Cardiac muscle cell (in vitro differentiated cells and primary cell): Measurements from ENCODE around the gene SDR42E2. TPM values are rescaled to one million over a fixed set of nuclear protein-coding genes. Genes with fewer than 3 reads are reported as not detected.
A peak's percentile ranks its signal among the peaks of the same experiment; 100 is the strongest.

Experiments used
- DNase-seq, 2 donors: peaks; one replicate each; pipeline versions ENCODE4 v3.0.0 to v3.0.0-alpha.2; 2010 to 2017; ENCODE audit warnings: low read depth in 1 of 2, low spot score in 1 of 2
- H3K27ac ChIP-seq: fragments of 200-600 bp; sonication (generic); 2 replicates; pipeline ENCODE4 v1.5.1; 2016
- H3K27me3 ChIP-seq: fragments of 200-600 bp; sonication (generic); 2 replicates; pipeline ENCODE4 v1.6.0; 2016; ENCODE audit warnings: control low read depth
- H3K36me3 ChIP-seq: fragments of 200-600 bp; sonication (generic); 2 replicates; pipeline ENCODE4 v1.5.1; 2016; ENCODE audit warnings: control low read depth
- H3K4me1 ChIP-seq: fragments of 200-600 bp; sonication (generic); 2 replicates; pipeline ENCODE4 v1.8.1; 2017; ENCODE audit warnings: low read depth, mild to moderate bottlenecking, mixed run types
- H3K4me3 ChIP-seq: fragments of 200-600 bp; sonication (generic); 2 replicates; pipeline ENCODE4 v1.5.1; 2016; ENCODE audit warnings: mild to moderate bottlenecking
- H3K9me3 ChIP-seq: fragments of 200-600 bp; sonication (generic); 2 replicates; pipeline ENCODE4 v1.5.1; 2017; ENCODE audit warnings: low read depth, mild to moderate bottlenecking, control low read depth
- CTCF ChIP-seq: IDR thresholded peaks from 2 replicates; pipeline ENCODE4 v1.5.1; 2012; ENCODE audit warnings: low read depth, mild to moderate bottlenecking, low read length
- polyA plus RNA-seq: library from polyadenylated mRNA; unstranded; fragments of >200 nt; fragmentation: Nextera tagmentation; extraction: Ambion mirVana; gene quantifications from 2 replicates; pipeline ENCODE4 v1.2.1, GENCODE V29; 2016
- total RNA-seq: library from RNA; depleted of rRNA; stranded (reverse); fragments of >200 nt; gene quantifications from 2 replicates; pipeline ENCODE4 v1.2.3, GENCODE V29; 2016

Gene SDR42E2
- total and polyA plus RNA-seq, 2 experiments from 2014 or later = 0.06 TPM; not detected in 1

GRCh38 chr16:22198547-22199293 is 36.4 kb downstream of the SDR42E2 start:
- DNase-seq = no peak
- Histone ChIP-seq H3K9me3 (no peaks in the 10 kb centered on the region), H3K36me3 (no peaks in the 10 kb centered on the region), H3K4me1 (no peaks in the 10 kb centered on the region), H3K27me3 (no peaks in the 10 kb centered on the region), H3K4me3 (no peak overlapping the region), H3K27ac (no peak overlapping the region)
- TF ChIP-seq CTCF = no peak

- DNase-seq = no peak
- Histone ChIP-seq H3K36me3 (no peaks in the 10 kb centered on the region), H3K4me1 (no peaks in the 10 kb centered on the region), H3K4me3 (no peak overlapping the region), H3K9me3 (no peaks in the 10 kb centered on the region), H3K27ac (no peak overlapping the region), H3K27me3 (no peaks in the 10 kb centered on the region)
- no peak for TF ChIP-seq CTCF
Measured at GRCh38 chr16:22202261-22202637, 39.9 kb downstream of the SDR42E2 start.

- no peak overlapping the region for H3K4me3 ChIP-seq
- H3K4me1 ChIP-seq = no peaks in the 10 kb centered on the region
- no peak for DNase-seq
- H3K27ac ChIP-seq = no peak overlapping the region
- no peak for TF ChIP-seq CTCF
- no peaks in the 10 kb centered on the region for H3K27me3 ChIP-seq
- H3K36me3 ChIP-seq = no peaks in the 10 kb centered on the region
- H3K9me3 ChIP-seq = no peaks in the 10 kb centered on the region
Measured at GRCh38 chr16:22203091-22203490, 40.8 kb downstream of the SDR42E2 start.

- H3K36me3 ChIP-seq = no peaks in the 10 kb centered on the region
- TF ChIP-seq CTCF = no peak
- DNase-seq = no peak
- H3K27ac ChIP-seq = no peak overlapping the region
- H3K27me3 ChIP-seq = no peaks in the 10 kb centered on the region
- H3K4me1 ChIP-seq = no peaks in the 10 kb centered on the region
- H3K4me3 ChIP-seq = no peak overlapping the region
- H3K9me3 ChIP-seq = no peaks in the 10 kb centered on the region
Measured at GRCh38 chr16:22204091-22204655, 41.9 kb downstream of the SDR42E2 start.

- Histone ChIP-seq H3K27me3 (no peaks in the 10 kb centered on the region), H3K4me3 (peak overlapping the region; percentile 15), H3K4me1 (no peaks in the 10 kb centered on the region), H3K9me3 (no peaks in the 10 kb centered on the region), H3K36me3 (no peaks in the 10 kb centered on the region), H3K27ac (peak overlapping the region; percentile 71)
- no peak for TF ChIP-seq CTCF
- no peak for DNase-seq
Measured at GRCh38 chr16:22205577-22206012, 43.3 kb downstream of the SDR42E2 start.
